Right ventricle myocardium superior (tissue), 1 donor: ENCODE measurements around the gene ZNF416. TPM values are rescaled to one million over a fixed set of nuclear protein-coding genes. Genes with fewer than 3 reads are reported as not detected.

Experiments used
- ATAC-seq: fragments of 200-7000 bp; cut with Tn5 transposase; one replicate; pipeline ENCODE4 v1.9.1; 2020; ENCODE audit warnings: mild to moderate bottlenecking; ENCODE audit not compliant: poor library complexity
- DNase-seq: peaks from one replicate; pipeline ENCODE4 v3.0.0-alpha.2; 2020
- intact Hi-C: fragments of 100-400 bp; cut with DNase I; formaldehyde crosslinking; loops from one replicate; pipeline ENCODE4 v1.11.2; 2022
- total RNA-seq: library from RNA; stranded (reverse); fragmentation: NEBNext Ultra II Directional; extraction: Animal tissue kit (Norgen Biotek cat#: 25700); gene quantifications from one replicate; pipeline ENCODE4 v1.2.1, GENCODE V29; 2021
- donor health status: DM: no; HTN: yes; CAD: no; lungs with severe emphysema.

The ZNF416 gene
- total RNA-seq, 1 donor from 2014 or later = 4.2 TPM

- intact Hi-C loops = no loop called here
- DNase-seq (no peak), ATAC-seq (no peak)
These were observed 15.2 kb downstream of the ZNF416 start for GRCh38 chr19:57563547-57563946.

GRCh38 chr19:57560049-57560491 lies 18.6 kb downstream of the ZNF416 start:
- intact Hi-C loops = no loop called here
- DNase-seq = peak; percentile 50
- peak; percentile 48 for ATAC-seq

- intact Hi-C loops = no loop called here
- ATAC-seq (peak; percentile 99), DNase-seq (peak; percentile 96)
These were observed 19.2 kb downstream of the ZNF416 start, which contains the start of gene ZNF550 for GRCh38 chr19:57559404-57560025. TSS of gene ZNF550 (minus strand) at chr19:57559863. CDS start at chr19:57559682, 181 bp downstream.

GRCh38 chr19:57559008-57559403 lies 19.7 kb downstream of the ZNF416 start:
- peak; percentile 46 for DNase-seq
- ATAC-seq = peak; percentile 60
- intact Hi-C loops = no loop called here

- no peak for DNase-seq
- peak; percentile 14 for ATAC-seq
- intact Hi-C loops = no loop called here
These were observed 20.2 kb downstream of the ZNF416 start for GRCh38 chr19:57558525-57558924.

- no peak for ATAC-seq
- no peak for DNase-seq
- intact Hi-C loops = no loop called here
These were observed 21.1 kb downstream of the ZNF416 start for GRCh38 chr19:57557659-57558058.

- DNase-seq = no peak
- intact Hi-C loops = no loop called here
These were observed 26.3 kb downstream of the ZNF416 start for GRCh38 chr19:57552432-57552831.

GRCh38 chr19:57546513-57546912 lies 32.2 kb downstream of the ZNF416 start:
- intact Hi-C loops = no loop called here
- ATAC-seq (no peak), DNase-seq (no peak)

More at GRCh38 chr19:57552432-57552831, 26.3 kb downstream of the ZNF416 start:
- no peak for ATAC-seq

GRCh38 chr19:57537953-57538547 lies 40.7 kb downstream of the ZNF416 start:
- intact Hi-C loops = no loop called here
- DNase-seq = no peak
- no peak for ATAC-seq

- ATAC-seq (peak; percentile 100), DNase-seq (peak; percentile 92)
- intact Hi-C loops = no loop called here
These were observed 51.4 kb downstream of the ZNF416 start, which contains the start of gene ZNF549 for GRCh38 chr19:57527136-57527881. TSS of gene ZNF549 (plus strand) at chr19:57527356. CDS start at chr19:57527574, 218 bp downstream.

Other genes starting within 250 kb of the ZNF416 start
- gene ZNF304, start 227.6 kb downstream of the ZNF416 start, total RNA-seq = 7.5 TPM
- gene TRAPPC2B, start 215.4 kb downstream of the ZNF416 start, total RNA-seq = 9.1 TPM
- gene ZNF547, start 215.4 kb downstream of the ZNF416 start, total RNA-seq = 3.3 TPM
- gene ZNF548, start 189.1 kb downstream of the ZNF416 start, total RNA-seq = 13.5 TPM
- gene ZNF17, start 167.8 kb downstream of the ZNF416 start, total RNA-seq = 10.1 TPM
- 3.4 TPM for gene ZNF749, start 143.6 kb downstream of the ZNF416 start, total RNA-seq
- 3.7 TPM for gene VN1R1, start 121.8 kb downstream of the ZNF416 start, total RNA-seq
- 21.4 TPM for gene ZNF772, start 101.3 kb downstream of the ZNF416 start, total RNA-seq
- gene ZNF419, start 91.2 kb downstream of the ZNF416 start, total RNA-seq = 7.7 TPM
- 3.9 TPM for gene ZNF773, start 79.0 kb downstream of the ZNF416 start, total RNA-seq
- 4.2 TPM for gene ZNF549, start 51.6 kb downstream of the ZNF416 start, total RNA-seq
- 8.0 TPM for gene ZNF550, start 19.0 kb downstream of the ZNF416 start, total RNA-seq
- gene ZIK1, start 5.2 kb upstream of the ZNF416 start, total RNA-seq = 3.8 TPM
- 3.7 TPM for gene ZNF530, start 21.0 kb upstream of the ZNF416 start, total RNA-seq
- 15.7 TPM for gene ZNF134, start 35.3 kb upstream of the ZNF416 start, total RNA-seq
- gene ZNF211, start 54.3 kb upstream of the ZNF416 start, total RNA-seq = 8.6 TPM
- gene ZSCAN4, start 90.0 kb upstream of the ZNF416 start, total RNA-seq = not detected
- gene ZNF551, start 103.1 kb upstream of the ZNF416 start, total RNA-seq = 3.1 TPM
- 3.1 TPM for gene ZNF154, start 130.3 kb upstream of the ZNF416 start, total RNA-seq
- 5.8 TPM for gene ZNF671, start 148.7 kb upstream of the ZNF416 start, total RNA-seq
- 9.8 TPM for gene ZNF776, start 167.9 kb upstream of the ZNF416 start, total RNA-seq
- 9.8 TPM for gene ZNF586, start 190.8 kb upstream of the ZNF416 start, total RNA-seq
- gene ZNF552, start 236.0 kb upstream of the ZNF416 start, total RNA-seq = 3.5 TPM